NB4 (cell line): ENCODE measurements around the gene SATB2.

Experiments
- CTCF ChIP-seq: IDR thresholded peaks from one replicate; pipeline ENCODE4 v1.5.1; 2012; ENCODE audit warnings: low read depth, low read length
- MYC ChIP-seq: IDR thresholded peaks from 2 replicates; pipeline ENCODE4 v1.6.1; 2011; ENCODE audit warnings: low read depth, low read length
- POLR2A ChIP-seq: IDR thresholded peaks from 2 replicates; pipeline ENCODE4 v1.6.1; 2011; ENCODE audit warnings: mild to moderate bottlenecking; ENCODE audit not compliant: insufficient read length; ENCODE audit errors: extremely low read depth

- TF ChIP-seq CTCF: no peak
- no peak for TF ChIP-seq POLR2A
- no peak for TF ChIP-seq MYC
Observed at GRCh38 chr2:199470361-199470671, 12.6 kb upstream of the SATB2 start.
